WTC11 (cell line): Measurements from ENCODE around the gene NR2E3. TPM values are rescaled to one million over a fixed set of nuclear protein-coding genes. Genes with fewer than 3 reads are reported as not detected.

Source experiments
- ATAC-seq: fragments of 200-7000 bp; cut with Tn5 transposase; 2 replicates; pipeline ENCODE4 v1.10.0; 2021; ENCODE audit warnings: mild to moderate bottlenecking, moderate library complexity
- CTCF ChIA-PET: fragments of 300-600 bp; sonication (Branson Sonifier 250); formaldehyde crosslinking; loops from one replicate; lab custom pipeline; 2021; ENCODE audit warnings: antibody characterized with exemption; lab: Charles Lee
- POLR2A ChIA-PET: fragments of 350-600 bp; sonication (Branson Sonifier 250); formaldehyde crosslinking; loops from one replicate; lab custom pipeline; 2021; ENCODE audit warnings: antibody characterized with exemption; lab: Charles Lee
- DNase-seq: peaks from one replicate; pipeline ENCODE4 v3.0.0; 2021; ENCODE audit warnings: low spot score
- H3K27ac Mint-ChIP-seq: 2 replicates; pipeline ENCODE4 v1.8.0; 2021; ENCODE audit warnings: mixed read lengths
- H3K27me3 Mint-ChIP-seq: 2 replicates; pipeline ENCODE4 v1.8.0; 2021; ENCODE audit warnings: low read depth, mild to moderate bottlenecking, moderate library complexity, mixed read lengths
- H3K36me3 Mint-ChIP-seq: 2 replicates; pipeline ENCODE4 v1.8.0; 2021; ENCODE audit warnings: mixed read lengths
- H3K4me1 Mint-ChIP-seq: 2 replicates; pipeline ENCODE4 v1.8.0; 2022; ENCODE audit warnings: mixed read lengths
- H3K4me3 Mint-ChIP-seq: 2 replicates; pipeline ENCODE4 v1.8.0; 2021; ENCODE audit warnings: mild to moderate bottlenecking, moderate library complexity, mixed read lengths
- H3K9me3 Mint-ChIP-seq: 2 replicates; pipeline ENCODE4 v1.8.0; 2021; ENCODE audit warnings: mixed read lengths
- CREM ChIP-seq: sonication (generic); formaldehyde crosslinking; IDR thresholded peaks from 2 replicates; pipeline ENCODE4 v1.8.1; 2022; ENCODE audit warnings: mild to moderate bottlenecking, missing genetic modification reagents, moderate library complexity
- ESRRA ChIP-seq: sonication (generic); formaldehyde crosslinking; IDR thresholded peaks from 2 replicates; pipeline ENCODE4 v1.8.1; 2022; ENCODE audit warnings: mild to moderate bottlenecking, missing genetic modification reagents, borderline replicate concordance
- FOXJ3 ChIP-seq: sonication (generic); formaldehyde crosslinking; IDR thresholded peaks from 2 replicates; pipeline ENCODE4 v1.9.0; 2021; ENCODE audit warnings: missing genetic modification reagents, mild to moderate bottlenecking, borderline replicate concordance
- FOXP1 ChIP-seq: sonication (generic); formaldehyde crosslinking; IDR thresholded peaks from 2 replicates; pipeline ENCODE4 v1.8.0; 2022; ENCODE audit warnings: missing genetic modification reagents, mild to moderate bottlenecking, moderate library complexity, borderline replicate concordance
- MAX ChIP-seq: sonication (generic); formaldehyde crosslinking; IDR thresholded peaks from 2 replicates; pipeline ENCODE4 v1.8.0; 2022; ENCODE audit warnings: mild to moderate bottlenecking, missing genetic modification reagents
- NFE2L1 ChIP-seq: sonication (generic); formaldehyde crosslinking; IDR thresholded peaks from 2 replicates; pipeline ENCODE4 v1.8.1; 2023; ENCODE audit warnings: missing genetic modification reagents
- RORB ChIP-seq: fragments of 250-450 bp; sonication (Bioruptor Pico); IDR thresholded peaks from 2 replicates; pipeline ENCODE4 v1.9.0; 2021; ENCODE audit warnings: mild to moderate bottlenecking
- SMAD4 ChIP-seq: sonication (generic); formaldehyde crosslinking; IDR thresholded peaks from 2 replicates; pipeline ENCODE4 v1.8.0; 2022; ENCODE audit warnings: mild to moderate bottlenecking, missing genetic modification reagents
- ZNF532 ChIP-seq: fragments of 250-450 bp; sonication (Bioruptor Pico); IDR thresholded peaks from 2 replicates; pipeline ENCODE4 v1.9.0; 2021; ENCODE audit warnings: mild to moderate bottlenecking, borderline replicate concordance
- total RNA-seq: library from RNA; stranded (reverse); gene quantifications from 3 replicates; pipeline ENCODE4 v1.2.3, GENCODE V29; 2021
- TF ChIP-seq, protein P1 (sequence below): fragments of 250-450 bp; sonication (Bioruptor Pico); IDR thresholded peaks from 2 replicates; pipeline ENCODE4 v2.1.2; 2022; ENCODE audit warnings: mild to moderate bottlenecking, moderate library complexity
- TF ChIP-seq, protein P2 (sequence below): fragments of 250-450 bp; sonication (Bioruptor Pico); IDR thresholded peaks from 2 replicates; pipeline ENCODE4 v1.9.0; 2021; ENCODE audit warnings: mild to moderate bottlenecking
- TF ChIP-seq, protein P3 (sequence below): sonication (generic); formaldehyde crosslinking; IDR thresholded peaks from 2 replicates; pipeline ENCODE4 v1.8.0; 2023; ENCODE audit warnings: missing genetic modification reagents, mild to moderate bottlenecking, borderline replicate concordance
- TF ChIP-seq, protein P4 (sequence below): sonication (generic); formaldehyde crosslinking; IDR thresholded peaks from 2 replicates; pipeline ENCODE4 v1.8.1; 2022; ENCODE audit warnings: missing genetic modification reagents, borderline replicate concordance

NR2E3 gene
- total RNA-seq, 1 experiment from 2014 or later = 1.4 TPM

GRCh38 chr15:71789616-71790015 is 20.7 kb upstream of the NR2E3 start (continued):
- TF ChIP-seq CREM (CRISPR knock-in tag) (no peak), MAX (CRISPR knock-in tag) (no peak)

- ChIA-PET CTCF (interaction anchor here (0.8 to 1.0 kb wide), 3 partner anchors 9 to 37 kb away, joined by 4 to 5 read pairs (median 5); no protein-coding TSS in a partner anchor), POLR2A (no interaction called here)
- Mint-ChIP-seq H3K4me1 (no peaks in the 10 kb centered on the region), H3K4me3 (no peak overlapping the region), H3K27ac (no peak overlapping the region), H3K36me3 (no peaks in the 10 kb centered on the region; the same call in 1 of the 2 replicates), H3K9me3 (no peaks in the 10 kb centered on the region), H3K27me3 (no peaks in the 10 kb centered on the region; the same call in 1 of the 2 replicates)
- DNase-seq = no peak
- TF ChIP-seq, protein P1, sequence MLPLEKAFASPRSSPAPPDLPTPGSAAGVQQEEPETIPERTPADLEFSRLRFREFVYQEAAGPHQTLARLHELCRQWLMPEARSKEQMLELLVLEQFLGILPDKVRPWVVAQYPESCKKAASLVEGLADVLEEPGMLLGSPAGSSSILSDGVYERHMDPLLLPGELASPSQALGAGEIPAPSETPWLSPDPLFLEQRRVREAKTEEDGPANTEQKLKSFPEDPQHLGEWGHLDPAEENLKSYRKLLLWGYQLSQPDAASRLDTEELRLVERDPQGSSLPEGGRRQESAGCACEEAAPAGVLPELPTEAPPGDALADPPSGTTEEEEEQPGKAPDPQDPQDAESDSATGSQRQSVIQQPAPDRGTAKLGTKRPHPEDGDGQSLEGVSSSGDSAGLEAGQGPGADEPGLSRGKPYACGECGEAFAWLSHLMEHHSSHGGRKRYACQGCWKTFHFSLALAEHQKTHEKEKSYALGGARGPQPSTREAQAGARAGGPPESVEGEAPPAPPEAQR = no peak
- no peak for TF ChIP-seq RORB (CRISPR knock-in tag)
- no peak for TF ChIP-seq ESRRA
- TF ChIP-seq FOXJ3 = no peak
- TF ChIP-seq, protein P2, sequence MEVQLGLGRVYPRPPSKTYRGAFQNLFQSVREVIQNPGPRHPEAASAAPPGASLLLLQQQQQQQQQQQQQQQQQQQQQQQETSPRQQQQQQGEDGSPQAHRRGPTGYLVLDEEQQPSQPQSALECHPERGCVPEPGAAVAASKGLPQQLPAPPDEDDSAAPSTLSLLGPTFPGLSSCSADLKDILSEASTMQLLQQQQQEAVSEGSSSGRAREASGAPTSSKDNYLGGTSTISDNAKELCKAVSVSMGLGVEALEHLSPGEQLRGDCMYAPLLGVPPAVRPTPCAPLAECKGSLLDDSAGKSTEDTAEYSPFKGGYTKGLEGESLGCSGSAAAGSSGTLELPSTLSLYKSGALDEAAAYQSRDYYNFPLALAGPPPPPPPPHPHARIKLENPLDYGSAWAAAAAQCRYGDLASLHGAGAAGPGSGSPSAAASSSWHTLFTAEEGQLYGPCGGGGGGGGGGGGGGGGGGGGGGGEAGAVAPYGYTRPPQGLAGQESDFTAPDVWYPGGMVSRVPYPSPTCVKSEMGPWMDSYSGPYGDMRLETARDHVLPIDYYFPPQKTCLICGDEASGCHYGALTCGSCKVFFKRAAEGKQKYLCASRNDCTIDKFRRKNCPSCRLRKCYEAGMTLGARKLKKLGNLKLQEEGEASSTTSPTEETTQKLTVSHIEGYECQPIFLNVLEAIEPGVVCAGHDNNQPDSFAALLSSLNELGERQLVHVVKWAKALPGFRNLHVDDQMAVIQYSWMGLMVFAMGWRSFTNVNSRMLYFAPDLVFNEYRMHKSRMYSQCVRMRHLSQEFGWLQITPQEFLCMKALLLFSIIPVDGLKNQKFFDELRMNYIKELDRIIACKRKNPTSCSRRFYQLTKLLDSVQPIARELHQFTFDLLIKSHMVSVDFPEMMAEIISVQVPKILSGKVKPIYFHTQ (CRISPR knock-in tag) = no peak
- no peak for TF ChIP-seq FOXP1 (CRISPR knock-in tag)
- TF ChIP-seq, protein P3, sequence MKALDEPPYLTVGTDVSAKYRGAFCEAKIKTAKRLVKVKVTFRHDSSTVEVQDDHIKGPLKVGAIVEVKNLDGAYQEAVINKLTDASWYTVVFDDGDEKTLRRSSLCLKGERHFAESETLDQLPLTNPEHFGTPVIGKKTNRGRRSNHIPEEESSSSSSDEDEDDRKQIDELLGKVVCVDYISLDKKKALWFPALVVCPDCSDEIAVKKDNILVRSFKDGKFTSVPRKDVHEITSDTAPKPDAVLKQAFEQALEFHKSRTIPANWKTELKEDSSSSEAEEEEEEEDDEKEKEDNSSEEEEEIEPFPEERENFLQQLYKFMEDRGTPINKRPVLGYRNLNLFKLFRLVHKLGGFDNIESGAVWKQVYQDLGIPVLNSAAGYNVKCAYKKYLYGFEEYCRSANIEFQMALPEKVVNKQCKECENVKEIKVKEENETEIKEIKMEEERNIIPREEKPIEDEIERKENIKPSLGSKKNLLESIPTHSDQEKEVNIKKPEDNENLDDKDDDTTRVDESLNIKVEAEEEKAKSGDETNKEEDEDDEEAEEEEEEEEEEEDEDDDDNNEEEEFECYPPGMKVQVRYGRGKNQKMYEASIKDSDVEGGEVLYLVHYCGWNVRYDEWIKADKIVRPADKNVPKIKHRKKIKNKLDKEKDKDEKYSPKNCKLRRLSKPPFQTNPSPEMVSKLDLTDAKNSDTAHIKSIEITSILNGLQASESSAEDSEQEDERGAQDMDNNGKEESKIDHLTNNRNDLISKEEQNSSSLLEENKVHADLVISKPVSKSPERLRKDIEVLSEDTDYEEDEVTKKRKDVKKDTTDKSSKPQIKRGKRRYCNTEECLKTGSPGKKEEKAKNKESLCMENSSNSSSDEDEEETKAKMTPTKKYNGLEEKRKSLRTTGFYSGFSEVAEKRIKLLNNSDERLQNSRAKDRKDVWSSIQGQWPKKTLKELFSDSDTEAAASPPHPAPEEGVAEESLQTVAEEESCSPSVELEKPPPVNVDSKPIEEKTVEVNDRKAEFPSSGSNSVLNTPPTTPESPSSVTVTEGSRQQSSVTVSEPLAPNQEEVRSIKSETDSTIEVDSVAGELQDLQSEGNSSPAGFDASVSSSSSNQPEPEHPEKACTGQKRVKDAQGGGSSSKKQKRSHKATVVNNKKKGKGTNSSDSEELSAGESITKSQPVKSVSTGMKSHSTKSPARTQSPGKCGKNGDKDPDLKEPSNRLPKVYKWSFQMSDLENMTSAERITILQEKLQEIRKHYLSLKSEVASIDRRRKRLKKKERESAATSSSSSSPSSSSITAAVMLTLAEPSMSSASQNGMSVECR = no peak
- TF ChIP-seq, protein P4, sequence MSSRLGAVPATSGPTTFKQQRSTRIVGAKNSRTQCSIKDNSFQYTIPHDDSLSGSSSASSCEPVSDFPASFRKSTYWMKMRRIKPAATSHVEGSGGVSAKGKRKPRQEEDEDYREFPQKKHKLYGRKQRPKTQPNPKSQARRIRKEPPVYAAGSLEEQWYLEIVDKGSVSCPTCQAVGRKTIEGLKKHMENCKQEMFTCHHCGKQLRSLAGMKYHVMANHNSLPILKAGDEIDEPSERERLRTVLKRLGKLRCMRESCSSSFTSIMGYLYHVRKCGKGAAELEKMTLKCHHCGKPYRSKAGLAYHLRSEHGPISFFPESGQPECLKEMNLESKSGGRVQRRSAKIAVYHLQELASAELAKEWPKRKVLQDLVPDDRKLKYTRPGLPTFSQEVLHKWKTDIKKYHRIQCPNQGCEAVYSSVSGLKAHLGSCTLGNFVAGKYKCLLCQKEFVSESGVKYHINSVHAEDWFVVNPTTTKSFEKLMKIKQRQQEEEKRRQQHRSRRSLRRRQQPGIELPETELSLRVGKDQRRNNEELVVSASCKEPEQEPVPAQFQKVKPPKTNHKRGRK (CRISPR knock-in tag) = no peak
- TF ChIP-seq NFE2L1 (CRISPR knock-in tag) = no peak
- no peak for TF ChIP-seq SMAD4
- TF ChIP-seq ZNF532 = no peak
- no peak for ATAC-seq
Observed at GRCh38 chr15:71790081-71790480, 20.3 kb upstream of the NR2E3 start.
